Motor neuron (in vitro differentiated cells): ENCODE results near the gene WWOX. TPM values are rescaled to one million over a fixed set of nuclear protein-coding genes. Genes with fewer than 3 reads are reported as not detected.

Source experiments
- ATAC-seq, 8 experiments: fragments of 200-7000 bp; cut with Tn5 transposase; replicated peaks in 6 of 8; 2 replicates each; pipeline ENCODE4 v1.8.0; 2021; ENCODE audit warnings: mild to moderate bottlenecking in 8 of 8, moderate library complexity in 8 of 8
- H3K27ac ChIP-seq, 2 donors: fragments of 250-450 bp; sonication (Bioruptor Pico); 2 replicates each; pipeline ENCODE4 v1.9.0; 2021; ENCODE audit warnings: antibody characterized with exemption in 2 of 2, mild to moderate bottlenecking in 2 of 2, moderate library complexity in 1 of 2
- H3K4me1 ChIP-seq, 2 donors: fragments of 250-450 bp; sonication (Bioruptor Pico); replicated peaks in 1 of 2; 2 replicates each; pipeline ENCODE4 v1.6.1; 2021; ENCODE audit warnings: antibody characterized with exemption in 2 of 2, mild to moderate bottlenecking in 2 of 2, moderate library complexity in 1 of 2
- H3K4me3 ChIP-seq, 5 donors: fragments of 250-450 bp; sonication (Bioruptor Pico); 2 replicates each; pipeline ENCODE4 v1.9.0; 2021; ENCODE audit warnings: antibody characterized with exemption in 5 of 5, mild to moderate bottlenecking in 5 of 5, moderate library complexity in 4 of 5
- WGBS, 10 experiments: fragments of 450-650 bp; shearing (Covaris generic); methylation state at CpG; one replicate each; pipeline ENCODE4 v1.0.0; 2022; 5-methylcytosine and 5-hydroxymethylcytosine counted together
- in situ Hi-C, 9 experiments: fragments of 400-800 bp; cut with MboI; loops; one replicate each; pipeline ENCODE4 v1.15.0; 2021; ENCODE audit warnings: low sequenced_read_pairs in 9 of 9, low pct_unique_long_range_greater_than_20kb in 2 of 9; ENCODE audit not compliant: unreplicated experiment in 9 of 9
- total RNA-seq, 8 experiments: library from RNA; unstranded; fragments of 300-600 nt; gene quantifications; 2 replicates each; pipeline versions ENCODE4 v1.2.3 to v1.2.4, GENCODE V29; 2022

Gene WWOX
- total RNA-seq, 8 experiments from 2014 or later = 10.3 to 27.8 (median 12.3) TPM

GRCh38 chr16:78852081-78852635 lies 752.7 kb downstream of the WWOX start:
- H3K27ac ChIP-seq = no peak overlapping the region
- no peak overlapping the region for H3K4me3 ChIP-seq
- H3K4me1 ChIP-seq = no peaks in the 10 kb centered on the region
- in situ Hi-C loops = no loop called here
- 57 to 100% (median 100%) methylated on average over 1 to 4 of the region's 4 CpGs; no CpG with 5 or more reads in 1 of the 10 experiments for WGBS, 10 experiments
- ATAC-seq = no peak

GRCh38 chr16:78862022-78862421 lies 762.6 kb downstream of the WWOX start:
- no peak for ATAC-seq
- H3K27ac ChIP-seq = no peak overlapping the region
- in situ Hi-C loops = no loop called here
- H3K4me3 ChIP-seq = no peak overlapping the region
- 33 to 89% (median 60%) methylated on average over 1 to 2 of the region's 2 CpGs; no CpG with 5 or more reads in 7 of the 10 experiments for WGBS, 10 experiments
- H3K4me1 ChIP-seq = no peaks in the 10 kb centered on the region

GRCh38 chr16:78866521-78866920 lies 767.1 kb downstream of the WWOX start:
- whole genome bisulfite sequencing, 10 experiments = 5 to 83% (median 64%) methylated on average over 1 to 6 of the region's 6 CpGs; no CpG with 5 or more reads in 4 of the 10 experiments
- no peaks in the 10 kb centered on the region for H3K4me1 ChIP-seq
- in situ Hi-C loops = no loop called here

GRCh38 chr16:78869492-78869891 lies 770.0 kb downstream of the WWOX start:
- H3K27ac ChIP-seq = no peak overlapping the region
- H3K4me1 ChIP-seq = no peaks in the 10 kb centered on the region
- no peak overlapping the region for H3K4me3 ChIP-seq
- ATAC-seq = no peak
- in situ Hi-C loops = no loop called here
- WGBS, 10 experiments = 40 to 100% (median 93%) methylated on average over 1 to 4 of the region's 7 CpGs; no CpG with 5 or more reads in 4 of the 10 experiments

More at GRCh38 chr16:78866521-78866920, 767.1 kb downstream of the WWOX start:
- no peak for ATAC-seq
- Histone ChIP-seq H3K4me3 (no peak overlapping the region), H3K27ac (no peak overlapping the region)

GRCh38 chr16:78871241-78871640 lies 771.8 kb downstream of the WWOX start:
- H3K4me1 ChIP-seq = no peaks in the 10 kb centered on the region
- no peak for ATAC-seq
- WGBS, 10 experiments = 0 to 100% (median 89%) methylated on average over 1 to 4 of the region's 4 CpGs; no CpG with 5 or more reads in 3 of the 10 experiments
- in situ Hi-C loops = no loop called here
- H3K27ac ChIP-seq = no peak overlapping the region
- H3K4me3 ChIP-seq = no peak overlapping the region

GRCh38 chr16:78876671-78877070 lies 777.2 kb downstream of the WWOX start:
- no peak for ATAC-seq
- H3K4me3 ChIP-seq = no peak overlapping the region
- 16 to 100% (median 81%) methylated on average over 1 to 2 of the region's 2 CpGs; no CpG with 5 or more reads in 1 of the 10 experiments for WGBS, 10 experiments

GRCh38 chr16:78877114-78877655 lies 777.7 kb downstream of the WWOX start:
- 0 to 86% (median 67%) methylated on average over 1 to 5 of the region's 6 CpGs; no CpG with 5 or more reads in 3 of the 10 experiments for WGBS, 10 experiments
- Histone ChIP-seq H3K4me3 (no peak overlapping the region), H3K27ac (no peak overlapping the region), H3K4me1 (no peaks in the 10 kb centered on the region)
- ATAC-seq = no peak
- in situ Hi-C loops = no loop called here

More at GRCh38 chr16:78876671-78877070, 777.2 kb downstream of the WWOX start:
- no peak overlapping the region for H3K27ac ChIP-seq
- H3K4me1 ChIP-seq = no peaks in the 10 kb centered on the region
- in situ Hi-C loops = no loop called here

GRCh38 chr16:78878570-78878969 lies 779.1 kb downstream of the WWOX start:
- H3K27ac ChIP-seq = no peak overlapping the region
- H3K4me3 ChIP-seq = no peak overlapping the region
- no peaks in the 10 kb centered on the region for H3K4me1 ChIP-seq
- in situ Hi-C loops = no loop called here
- no peak for ATAC-seq

- in situ Hi-C loops = no loop called here
- Histone ChIP-seq H3K4me3 (no peak overlapping the region), H3K27ac (no peak overlapping the region), H3K4me1 (no peaks in the 10 kb centered on the region)
- WGBS, 10 experiments = 25 to 100% (median 90%) methylated on average over 2 to 5 of the region's 5 CpGs
- no peak for ATAC-seq
Measured at GRCh38 chr16:78879011-78879410, 779.6 kb downstream of the WWOX start.

GRCh38 chr16:78882150-78882549 lies 782.7 kb downstream of the WWOX start:
- in situ Hi-C loops = no loop called here
- no peak overlapping the region for H3K4me3 ChIP-seq
- no peaks in the 10 kb centered on the region for H3K4me1 ChIP-seq
- no peak for ATAC-seq
- H3K27ac ChIP-seq = no peak overlapping the region
- 17 to 100% (median 76%) methylated on average over 1 to 3 of the region's 3 CpGs; no CpG with 5 or more reads in 2 of the 10 experiments for WGBS, 10 experiments

GRCh38 chr16:78882751-78883150 lies 783.3 kb downstream of the WWOX start:
- in situ Hi-C loops = no loop called here
- Histone ChIP-seq H3K27ac (no peak overlapping the region), H3K4me1 (no peaks in the 10 kb centered on the region), H3K4me3 (no peak overlapping the region)
- ATAC-seq = no peak
- WGBS, 10 experiments = 37 to 100% (median 85%) methylated on average over 1 to 9 of the region's 9 CpGs

- in situ Hi-C loops = no loop called here
- Histone ChIP-seq H3K4me1 (peaks cover 0 to 3% of the 10 kb centered on the region in 2 donors), H3K4me3 (no peak overlapping the region), H3K27ac (no peak overlapping the region)
- peak in 3 of 8 experiments; percentile 29 to 83 (median 50) for ATAC-seq
Measured at GRCh38 chr16:78884204-78884603, 784.8 kb downstream of the WWOX start.

GRCh38 chr16:78889346-78889745 lies 789.9 kb downstream of the WWOX start:
- in situ Hi-C loops = no loop called here
- no peak for ATAC-seq
- WGBS, 10 experiments = 36 to 100% (median 100%) methylated on average over 1 to 5 of the region's 10 CpGs; no CpG with 5 or more reads in 1 of the 10 experiments
- H3K27ac ChIP-seq = no peak overlapping the region
- H3K4me1 ChIP-seq = peaks cover 3 to 6% of the 10 kb centered on the region in 2 donors
- no peak overlapping the region for H3K4me3 ChIP-seq

- 6 to 100% (median 84%) methylated on average over 1 to 3 of the region's 3 CpGs for WGBS, 10 experiments
- in situ Hi-C loops = no loop called here
- H3K27ac ChIP-seq = no peak overlapping the region
- H3K4me1 ChIP-seq = peaks cover 3 to 6% of the 10 kb centered on the region in 2 donors
- ATAC-seq = peak in 1 of 8 experiments; percentile 25
- H3K4me3 ChIP-seq = no peak overlapping the region
Measured at GRCh38 chr16:78890373-78890895, 791.0 kb downstream of the WWOX start.
